ENCODE measurements around the gene WWC2.

Gene WWC2

GRCh38 chr4:183180096-183180495, 81.0 kb downstream of the WWC2 start:
- Histone ChIP-seq H3K27me3 (ENCODE audit: low read length) (no peaks in the 10 kb centered on the region), H4K20me1 (ENCODE audit: low read depth, low read length) (no peaks in the 10 kb centered on the region), H3K4me2 (ENCODE audit: low read depth, low read length, poor library complexity, severe bottlenecking) (no peak overlapping the region), H3K36me3 (ENCODE audit: low read length) (no peaks in the 10 kb centered on the region), H3K9me3 (ENCODE audit: insufficient read depth, low read length) (no peaks in the 10 kb centered on the region), H3K9me2 (replicated peaks; ENCODE audit: insufficient read depth, low read length) (no peaks in the 10 kb centered on the region), H3K79me2 (ENCODE audit: insufficient read depth, low read length) (no peaks in the 10 kb centered on the region), H3K9ac (ENCODE audit: low read length) (no peak overlapping the region), H3K27ac (ENCODE audit: low read depth, low read length) (no peak overlapping the region), H2AFZ (ENCODE audit: low read depth, low read length, severe bottlenecking) (no peak overlapping the region), H3K4me3 (ENCODE audit: insufficient read depth, low read length, poor library complexity, severe bottlenecking) (no peak overlapping the region), H3F3A (ENCODE audit: insufficient read depth) (no peaks in the 10 kb centered on the region)
- TF ChIP-seq EZH2phosphoT487 (conservative IDR thresholded peaks at IDR 0.05; ENCODE audit: low read length) = no peak
- TF ChIP-seq CTCF (IDR thresholded peaks at IDR 0.05; ENCODE audit: insufficient read depth, low read length, poor library complexity, severe bottlenecking) = no peak

- H3K9me3 ChIP-seq (ENCODE audit: insufficient read depth, low read length) = no peaks in the 10 kb centered on the region
- no peak overlapping the region for H3K27ac ChIP-seq (ENCODE audit: low read depth, low read length)
- no peak for TF ChIP-seq EZH2phosphoT487 (conservative IDR thresholded peaks at IDR 0.05; ENCODE audit: low read length)
- TF ChIP-seq CTCF (IDR thresholded peaks at IDR 0.05; ENCODE audit: insufficient read depth, low read length, poor library complexity, severe bottlenecking) = no peak
- H3K27me3 ChIP-seq (ENCODE audit: low read length) = no peaks in the 10 kb centered on the region
- no peaks in the 10 kb centered on the region for H3K79me2 ChIP-seq (ENCODE audit: insufficient read depth, low read length)
- H3K36me3 ChIP-seq (ENCODE audit: low read length) = no peaks in the 10 kb centered on the region
- H2AFZ ChIP-seq (ENCODE audit: low read depth, low read length, severe bottlenecking) = no peak overlapping the region
- no peak overlapping the region for H3K4me3 ChIP-seq (ENCODE audit: insufficient read depth, low read length, poor library complexity, severe bottlenecking)
- no peak overlapping the region for H3K4me2 ChIP-seq (ENCODE audit: low read depth, low read length, poor library complexity, severe bottlenecking)
- no peak overlapping the region for H3K9ac ChIP-seq (ENCODE audit: low read length)
- no peaks in the 10 kb centered on the region for H4K20me1 ChIP-seq (ENCODE audit: low read depth, low read length)
- no peaks in the 10 kb centered on the region for H3F3A ChIP-seq (ENCODE audit: insufficient read depth)
- no peaks in the 10 kb centered on the region for H3K9me2 ChIP-seq (replicated peaks; ENCODE audit: insufficient read depth, low read length)
Measured at GRCh38 chr4:183180621-183181020, 81.6 kb downstream of the WWC2 start.

GRCh38 chr4:183181081-183181480, 82.0 kb downstream of the WWC2 start:
- H3K79me2 ChIP-seq (ENCODE audit: insufficient read depth, low read length) = no peaks in the 10 kb centered on the region
- H2AFZ ChIP-seq (ENCODE audit: low read depth, low read length, severe bottlenecking) = no peak overlapping the region
- H3K4me3 ChIP-seq (ENCODE audit: insufficient read depth, low read length, poor library complexity, severe bottlenecking) = no peak overlapping the region
- H3K27ac ChIP-seq (ENCODE audit: low read depth, low read length) = no peak overlapping the region
- no peaks in the 10 kb centered on the region for H4K20me1 ChIP-seq (ENCODE audit: low read depth, low read length)
- no peaks in the 10 kb centered on the region for H3K27me3 ChIP-seq (ENCODE audit: low read length)
- no peaks in the 10 kb centered on the region for H3F3A ChIP-seq (ENCODE audit: insufficient read depth)
- no peak for TF ChIP-seq EZH2phosphoT487 (conservative IDR thresholded peaks at IDR 0.05; ENCODE audit: low read length)
- no peak for TF ChIP-seq CTCF (IDR thresholded peaks at IDR 0.05; ENCODE audit: insufficient read depth, low read length, poor library complexity, severe bottlenecking)
- no peak overlapping the region for H3K9ac ChIP-seq (ENCODE audit: low read length)
- no peak overlapping the region for H3K4me2 ChIP-seq (ENCODE audit: low read depth, low read length, poor library complexity, severe bottlenecking)
- H3K9me2 ChIP-seq (replicated peaks; ENCODE audit: insufficient read depth, low read length) = no peaks in the 10 kb centered on the region
- no peaks in the 10 kb centered on the region for H3K9me3 ChIP-seq (ENCODE audit: insufficient read depth, low read length)
- no peaks in the 10 kb centered on the region for H3K36me3 ChIP-seq (ENCODE audit: low read length)
